ENCODE data around the gene BNC2.

BNC2 gene

DNA sequence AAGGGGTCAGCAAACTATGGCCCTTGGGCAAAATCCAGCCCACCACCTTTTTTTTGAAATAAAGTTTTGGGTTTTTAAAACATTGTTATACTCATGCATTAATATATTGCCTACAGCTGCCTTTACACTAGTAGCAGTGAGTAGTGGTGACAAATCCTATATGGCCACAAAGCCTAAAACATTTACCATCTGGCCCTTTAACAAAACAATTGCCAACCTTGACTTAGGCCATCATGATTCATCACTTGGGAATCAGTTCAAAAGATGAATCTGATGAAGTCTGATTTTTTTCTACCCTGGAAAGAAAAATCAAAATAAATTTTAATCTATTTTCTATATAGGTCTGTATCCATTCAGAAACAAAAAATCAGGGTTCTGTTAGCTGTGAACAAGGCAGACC, 484.9 kb downstream of the BNC2 start:
- no peak for DNase-seq (ENCODE audit: low read depth in 2 of 2, low spot score in 1 of 2)

DNA sequence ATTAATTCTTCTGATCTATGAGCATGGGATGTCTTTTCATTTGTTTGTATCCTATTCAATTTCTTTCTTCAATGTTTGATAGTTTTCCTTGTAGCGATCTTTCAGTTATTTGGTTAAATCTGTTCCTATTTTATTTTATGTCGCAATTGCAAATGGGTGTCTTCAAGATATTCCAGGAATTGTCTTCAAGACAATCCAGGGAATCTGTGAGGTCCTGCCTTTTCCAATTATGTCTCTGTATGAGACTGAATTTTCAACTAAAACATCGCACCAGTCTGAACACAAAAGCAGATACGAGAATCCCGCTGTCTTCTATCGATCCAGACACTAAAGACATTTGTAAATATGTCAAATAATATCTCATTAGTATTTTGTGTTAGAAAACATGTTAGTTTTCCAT, 485.5 kb downstream of the BNC2 start:
- DNase-seq (ENCODE audit: low read depth in 2 of 2, low spot score in 1 of 2) = no peak

DNA sequence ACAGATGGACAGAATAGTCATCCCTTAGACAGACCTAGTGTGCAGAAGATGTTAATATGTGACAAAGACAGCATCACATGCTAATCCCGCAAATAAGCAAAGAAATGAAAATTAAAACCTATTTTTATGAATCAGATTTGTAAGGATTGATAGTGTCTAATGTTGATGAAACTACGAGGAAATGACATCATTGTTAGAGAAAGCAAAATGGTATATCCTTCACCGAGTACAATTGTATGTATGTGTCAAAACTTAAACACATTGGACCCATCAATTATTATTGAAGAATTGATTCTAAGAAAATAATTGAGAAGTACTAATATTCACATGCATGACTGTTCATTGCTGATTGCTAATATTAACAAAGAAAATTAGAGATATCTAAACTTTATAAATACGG, 493.2 kb downstream of the BNC2 start:
- no peak for DNase-seq (ENCODE audit: low read depth in 2 of 2, low spot score in 1 of 2)

DNA sequence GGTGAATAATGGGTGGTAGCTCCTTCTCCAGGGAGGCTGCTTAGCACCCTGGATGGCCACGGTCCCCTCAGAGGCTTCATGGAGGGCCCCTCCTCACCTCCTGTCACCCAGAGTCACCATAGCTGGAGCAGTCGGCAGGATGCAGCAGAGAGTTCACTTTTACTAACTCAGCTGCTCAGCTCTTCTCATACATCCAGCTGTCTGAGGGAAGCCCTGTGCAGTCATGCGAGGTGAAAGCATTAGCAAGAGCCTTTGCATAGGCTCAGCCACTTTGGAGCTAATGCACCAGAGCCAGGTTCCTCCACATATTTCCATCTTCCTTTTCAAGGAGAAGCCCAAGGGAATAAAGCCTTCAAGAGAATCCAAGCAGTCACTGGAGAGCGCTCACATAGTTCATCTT, 499.2 kb downstream of the BNC2 start:
- DNase-seq (ENCODE audit: low read depth in 2 of 2, low spot score in 1 of 2) = no peak

DNA sequence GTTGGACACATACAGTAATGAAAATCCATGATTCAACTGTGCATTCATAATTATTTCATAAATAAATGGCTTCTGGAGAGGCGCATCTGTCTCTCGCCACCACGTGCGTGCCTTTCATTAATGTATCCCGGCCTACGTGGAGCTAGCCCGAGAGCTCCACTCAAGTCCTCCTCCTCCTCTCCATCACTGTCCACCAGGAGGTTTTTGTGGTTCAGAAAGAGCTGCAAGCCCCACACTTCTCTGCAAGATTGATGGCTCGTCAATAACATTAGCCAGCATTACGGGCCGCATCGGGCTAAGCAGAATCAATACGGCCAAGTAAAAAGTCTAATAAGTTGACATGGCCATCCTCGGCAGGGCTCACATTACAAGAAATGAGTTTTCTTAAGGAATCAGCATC, 499.8 kb downstream of the BNC2 start:
- no peak for DNase-seq (ENCODE audit: low read depth in 2 of 2, low spot score in 1 of 2)

DNA sequence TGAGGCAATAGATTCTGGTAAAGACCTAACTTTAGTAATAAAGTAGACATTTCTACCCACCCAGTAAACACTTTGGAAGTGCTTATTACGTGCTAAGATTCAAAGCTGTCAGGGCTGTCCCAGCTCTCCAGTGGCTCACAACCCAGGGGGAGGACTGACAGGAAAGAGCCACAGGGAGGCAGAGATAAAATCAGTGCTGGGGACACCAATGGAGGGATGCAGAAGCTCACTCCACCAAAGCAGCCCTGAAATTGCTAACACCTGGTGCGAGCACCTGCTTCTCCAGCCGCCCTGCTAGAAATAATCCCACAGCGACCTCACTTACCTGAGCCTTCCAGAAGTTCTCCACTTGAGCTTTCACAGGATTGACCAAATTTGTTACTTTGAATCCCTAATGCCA, 501.0 kb downstream of the BNC2 start:
- DNase-seq (ENCODE audit: low read depth in 2 of 2, low spot score in 1 of 2) = no peak

DNA sequence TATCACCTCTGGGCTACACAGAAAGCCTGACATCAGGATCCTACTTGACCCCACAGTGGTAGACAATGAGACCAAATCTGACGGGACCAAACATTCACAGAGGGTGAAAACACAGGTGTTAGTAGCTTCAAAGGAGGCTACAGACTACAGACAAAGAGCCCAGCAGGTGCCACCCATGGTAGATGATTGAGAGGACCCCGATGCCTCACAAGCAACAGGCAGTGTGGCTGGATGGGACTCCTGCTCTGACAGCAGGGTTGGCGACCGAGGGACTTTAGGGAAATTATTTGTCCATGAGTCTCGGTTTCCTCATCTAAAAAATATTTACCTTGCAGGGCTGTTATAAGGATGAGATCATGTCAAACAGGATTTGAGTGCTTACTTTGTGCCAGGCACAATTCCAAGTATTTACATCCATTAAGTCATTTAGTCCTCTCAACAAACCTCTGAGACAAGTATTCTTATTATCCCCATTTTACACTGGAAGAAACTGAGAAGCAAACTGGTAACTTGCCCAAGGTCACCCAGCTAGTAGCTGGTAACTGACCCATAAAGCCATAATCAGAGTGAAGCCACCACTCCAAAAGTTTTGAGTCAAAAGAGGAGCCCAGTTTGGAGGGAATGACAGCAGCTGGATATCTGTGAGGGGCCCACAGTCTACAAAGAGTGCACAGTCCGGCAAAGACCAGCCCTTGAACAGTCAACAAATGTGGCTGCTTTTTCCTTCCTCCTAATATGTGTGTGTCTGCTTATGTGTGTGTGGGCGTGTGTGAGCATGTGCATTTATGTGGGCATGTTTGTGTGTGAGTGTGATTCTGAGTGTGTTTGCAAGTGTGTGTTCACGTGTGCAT, 502.0 kb downstream of the BNC2 start:
- no peak for DNase-seq (ENCODE audit: low read depth in 2 of 2, low spot score in 1 of 2)

DNA sequence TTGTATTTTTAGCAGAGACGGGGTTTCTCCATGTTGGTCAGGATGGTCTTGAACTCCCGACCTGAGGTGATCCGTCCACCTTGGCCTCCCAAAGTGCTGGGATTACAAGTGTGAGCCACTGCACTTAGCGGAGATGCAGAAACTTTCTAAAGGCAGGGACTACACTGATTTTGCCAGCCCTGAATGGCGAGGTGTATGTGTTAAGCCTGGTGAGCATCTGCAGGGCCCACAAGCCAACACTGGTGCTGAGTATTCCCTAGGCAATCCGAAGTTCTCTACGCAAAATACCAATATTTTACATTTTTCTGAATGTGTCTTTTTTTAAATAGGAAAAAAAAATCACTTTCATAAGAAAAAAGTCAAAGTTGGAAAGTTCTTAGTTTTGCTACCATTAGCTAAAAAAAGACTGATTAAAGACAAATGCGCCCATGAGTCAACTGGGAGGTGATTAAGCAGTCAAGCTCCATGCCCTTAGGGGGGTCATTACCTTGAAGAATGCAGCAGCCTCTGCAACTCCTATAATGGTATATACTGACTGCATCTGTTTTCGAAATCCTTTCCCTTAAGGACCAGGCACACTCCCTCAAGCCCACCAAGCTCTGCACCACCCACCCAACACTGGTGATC, 502.8 kb downstream of the BNC2 start:
- DNase-seq (ENCODE audit: low read depth in 2 of 2, low spot score in 1 of 2) = no peak

DNA sequence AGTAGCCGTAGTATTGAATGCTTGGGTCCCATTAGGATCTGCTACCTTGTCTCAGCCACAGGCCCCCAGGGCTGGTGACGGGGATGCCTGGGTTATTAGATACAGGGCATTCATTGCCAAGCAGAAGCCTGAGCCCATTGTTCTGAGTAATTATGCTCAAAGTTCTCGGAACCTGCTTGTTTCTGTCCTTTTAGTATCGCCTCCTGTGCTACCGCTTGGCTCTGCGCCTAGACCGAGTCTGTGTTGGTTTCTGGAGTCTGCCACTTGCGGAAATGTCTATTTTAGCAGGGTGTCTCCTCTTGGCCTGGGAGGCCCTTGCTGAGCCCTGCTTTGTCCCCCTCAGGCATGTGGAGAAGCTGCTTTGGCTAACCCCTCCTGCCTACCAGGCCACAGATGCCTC, 506.1 kb downstream of the BNC2 start:
- no peak for DNase-seq (ENCODE audit: low read depth in 2 of 2, low spot score in 1 of 2)

DNA sequence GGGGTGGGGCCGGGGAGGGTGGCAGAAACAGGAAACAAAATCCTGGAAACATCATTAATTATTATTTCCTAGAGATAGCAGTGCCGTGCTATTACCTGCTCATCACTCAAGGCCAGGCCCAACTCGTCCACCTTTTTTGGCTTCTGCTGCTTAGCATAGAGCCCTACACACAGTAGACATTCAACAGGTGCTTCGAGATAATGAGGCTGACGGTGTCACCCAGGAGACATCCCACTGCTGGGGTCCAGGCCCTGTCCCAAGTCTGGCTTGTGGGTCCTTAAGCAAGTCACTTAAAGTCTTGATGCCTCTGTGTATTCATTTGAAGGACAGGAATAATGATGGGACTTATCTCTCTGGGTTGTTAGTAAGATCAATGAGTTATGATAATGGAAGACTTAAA, 506.6 kb downstream of the BNC2 start:
- DNase-seq (ENCODE audit: low read depth in 2 of 2, low spot score in 1 of 2) = no peak

DNA sequence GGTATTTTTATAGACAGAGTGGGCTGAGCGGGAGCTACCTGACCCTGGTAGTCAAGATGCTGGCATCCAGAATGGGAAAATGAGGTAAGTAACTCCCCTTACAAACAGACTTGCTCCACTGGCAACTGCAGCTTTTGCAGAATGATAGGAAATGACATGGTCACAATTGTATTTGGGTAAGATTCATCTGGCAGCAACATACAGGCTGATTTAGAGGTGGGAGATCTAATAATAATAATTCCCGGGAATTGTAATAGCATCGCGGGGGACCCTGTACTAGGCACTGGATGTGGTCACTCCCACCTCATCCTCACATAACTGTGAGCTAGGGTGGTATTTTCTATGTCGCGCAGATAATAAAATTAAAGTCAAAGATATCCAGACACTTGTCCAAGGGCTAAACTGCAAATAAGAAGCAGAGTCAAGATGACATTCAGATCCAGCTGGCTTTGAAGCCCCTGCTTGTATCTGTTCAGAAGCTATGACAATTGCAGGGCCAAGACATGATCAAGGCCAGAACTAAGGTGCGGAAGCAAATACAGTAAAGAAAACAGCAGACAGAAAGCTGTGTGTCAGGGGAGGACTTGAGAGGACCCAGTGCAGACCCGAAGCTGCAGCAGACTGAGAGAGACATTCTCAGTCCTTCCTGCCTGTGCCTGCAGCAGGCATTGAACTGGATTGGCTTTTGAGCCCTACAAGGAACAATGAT, 507.2 kb downstream of the BNC2 start:
- DNase-seq (ENCODE audit: low read depth in 2 of 2, low spot score in 1 of 2) = no peak

DNA sequence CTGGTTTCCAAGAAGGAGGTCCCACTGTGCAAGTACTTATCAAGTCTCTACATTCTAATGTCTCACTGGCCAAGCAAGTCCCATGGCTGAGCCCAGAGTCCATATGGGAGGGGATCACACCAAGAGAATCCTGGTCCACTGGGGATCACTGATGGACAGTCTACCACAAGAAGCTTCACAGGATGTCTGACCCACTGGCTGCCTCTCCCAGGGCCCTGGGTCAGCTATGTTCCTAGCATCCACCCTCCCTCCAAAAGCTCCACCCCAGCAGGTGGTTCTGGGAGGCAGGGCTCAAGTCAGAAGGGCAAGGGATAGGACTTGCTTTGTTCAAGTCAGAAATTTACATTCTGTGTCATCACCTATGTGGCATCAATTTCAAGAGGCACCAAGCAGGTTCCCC, 508.5 kb downstream of the BNC2 start:
- no peak for DNase-seq (ENCODE audit: low read depth in 2 of 2, low spot score in 1 of 2)

DNA sequence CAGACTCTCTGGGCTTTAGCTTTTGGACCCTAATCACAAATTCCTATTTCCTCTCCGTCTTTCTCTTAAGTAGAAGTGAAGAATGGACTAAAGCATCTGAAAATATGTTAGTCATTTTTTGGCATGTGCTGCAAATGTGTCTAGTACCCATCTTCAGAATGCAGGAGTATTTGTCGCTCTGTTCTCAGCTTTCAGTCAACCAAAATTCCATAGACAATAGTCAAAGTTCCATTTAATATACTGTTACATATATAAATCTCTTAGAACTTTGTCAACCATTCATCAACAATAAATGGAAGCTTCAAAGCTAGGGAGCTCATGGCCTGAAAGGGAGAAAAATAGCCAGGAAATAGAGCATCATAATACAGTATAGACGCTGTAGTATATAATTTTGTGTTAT, 509.4 kb downstream of the BNC2 start:
- no peak for DNase-seq (ENCODE audit: low read depth in 2 of 2, low spot score in 1 of 2)

DNA sequence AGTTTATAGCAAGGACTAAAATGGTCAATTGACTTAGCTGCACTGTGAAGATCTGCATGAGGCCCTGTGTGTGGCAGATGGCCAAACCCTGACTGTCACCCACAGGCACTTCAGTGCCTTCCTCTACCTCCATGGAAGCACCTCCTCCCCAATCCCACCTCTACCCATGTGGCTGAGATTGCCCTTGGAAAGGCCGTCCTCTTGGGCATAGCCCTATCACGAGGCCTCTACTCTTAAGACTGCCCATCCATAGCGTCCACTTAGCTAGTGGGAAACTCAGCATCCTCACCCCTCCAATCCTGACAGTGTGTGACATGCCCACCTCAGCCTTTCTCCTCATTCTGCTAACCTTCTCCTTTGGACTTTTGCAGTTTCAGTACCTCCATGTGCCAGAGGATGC, 510.2 kb downstream of the BNC2 start:
- no peak for DNase-seq (ENCODE audit: low read depth in 2 of 2, low spot score in 1 of 2)

Data from stimulated activated CD8-positive, alpha-beta memory T cell treated with anti-CD3 and anti-CD28 coated beads, Interleukin-4, amount 100 ng/mL, for 1 hour (primary cell).